Mononuclear cell (primary cell): Measurements from ENCODE around the gene ACTG1. TPM values are rescaled to one million over a fixed set of nuclear protein-coding genes. Genes with fewer than 3 reads are reported as not detected.

Source experiments
- H3K27me3 ChIP-seq: 2 replicates; pipeline ENCODE4 v1.6.0; 2011; ENCODE audit warnings: low read length, control low read depth; ENCODE audit not compliant: insufficient read depth
- H3K4me1 ChIP-seq: 2 replicates; pipeline ENCODE4 v1.5.1; 2011; ENCODE audit warnings: mild to moderate bottlenecking, low read length, control low read depth; ENCODE audit not compliant: insufficient read depth
- H3K4me3 ChIP-seq: 2 replicates; pipeline ENCODE4 v1.5.1; 2011; ENCODE audit warnings: mild to moderate bottlenecking, low read length, moderate library complexity
- H3K9me3 ChIP-seq: 2 replicates; pipeline ENCODE4 v1.5.1; 2011; ENCODE audit warnings: low read depth, mild to moderate bottlenecking, control low read depth, low read length
- total RNA-seq: library from RNA; depleted of rRNA; stranded (reverse); fragments of >200 nt; gene quantifications from one replicate; pipeline ENCODE4 v1.2.3, GENCODE V29; 2012

Gene ACTG1
- total RNA-seq, 1 donor: 2,327 TPM

DNA sequence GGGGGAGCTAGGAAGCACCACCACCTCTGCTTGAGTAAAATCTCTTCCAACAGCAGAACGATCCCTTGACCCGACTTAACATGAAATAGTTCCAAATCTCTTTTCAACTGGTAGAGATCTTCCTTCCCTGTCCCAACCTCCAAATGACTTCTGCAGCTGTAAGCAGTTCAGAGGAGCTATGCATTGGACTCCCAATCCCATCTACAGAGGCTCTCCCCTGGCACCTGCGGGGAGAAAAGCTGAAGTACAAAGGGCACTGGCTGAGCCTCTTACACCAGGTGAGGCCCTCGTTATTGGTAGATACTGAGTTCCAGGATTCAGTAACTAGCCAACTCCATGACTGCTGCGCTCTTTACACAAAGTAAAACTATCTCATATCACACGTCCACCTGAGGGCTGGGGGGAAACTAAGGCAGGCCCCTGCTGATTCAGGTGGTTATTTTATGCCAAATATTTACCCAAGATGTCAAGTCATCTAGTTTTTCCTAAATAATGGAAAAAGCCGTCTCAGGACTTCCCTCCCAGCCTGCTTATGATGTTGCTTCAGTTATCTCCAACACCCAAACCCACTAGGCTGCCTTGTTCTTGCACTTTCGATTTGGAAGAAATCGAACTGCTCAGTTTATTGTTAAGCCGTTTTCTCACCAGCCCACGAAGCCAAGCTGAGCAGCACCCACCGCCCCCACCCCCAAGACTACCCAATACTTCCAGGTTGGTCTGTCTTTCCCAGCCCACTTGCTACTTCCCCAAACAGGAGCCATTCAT lies 3.2 kb downstream of the ACTG1 start:
- Histone ChIP-seq H3K27me3 (no peaks in the 10 kb centered on the region), H3K9me3 (no peaks in the 10 kb centered on the region), H3K4me3 (peak overlapping the region; percentile 77), H3K4me1 (peaks cover 43% of the 10 kb centered on the region)

DNA sequence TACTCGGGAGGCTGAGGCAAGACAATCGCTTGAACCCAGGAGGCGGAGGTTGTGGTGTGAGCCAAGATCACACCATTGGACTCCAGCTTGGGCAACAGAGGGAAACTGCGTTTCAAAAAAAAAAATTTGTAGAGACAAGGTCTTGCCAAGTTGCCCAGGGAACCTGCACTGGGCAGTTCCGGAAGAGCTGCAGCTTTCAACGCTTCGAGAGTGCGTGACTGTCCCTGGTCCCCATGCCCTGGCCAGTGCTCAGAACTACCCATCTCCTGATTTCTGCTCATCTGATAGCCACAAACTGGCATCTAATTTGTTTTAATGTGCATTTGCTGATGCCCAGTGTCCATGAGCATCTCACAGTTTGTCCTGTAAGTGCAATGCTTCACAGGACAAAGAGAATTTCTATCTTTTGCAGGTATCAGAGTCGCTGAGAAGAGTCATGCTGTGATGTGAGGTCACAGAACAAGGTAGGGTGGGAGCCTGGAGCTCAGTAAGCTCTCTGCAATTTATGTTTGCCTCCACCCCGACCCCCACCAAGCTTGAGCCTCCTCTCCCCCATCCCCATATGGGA lies 3.9 kb downstream of the ACTG1 start:
- Histone ChIP-seq H3K27me3 (no peaks in the 10 kb centered on the region), H3K9me3 (no peaks in the 10 kb centered on the region), H3K4me3 (peak overlapping the region; percentile 77), H3K4me1 (peaks cover 38% of the 10 kb centered on the region)

DNA sequence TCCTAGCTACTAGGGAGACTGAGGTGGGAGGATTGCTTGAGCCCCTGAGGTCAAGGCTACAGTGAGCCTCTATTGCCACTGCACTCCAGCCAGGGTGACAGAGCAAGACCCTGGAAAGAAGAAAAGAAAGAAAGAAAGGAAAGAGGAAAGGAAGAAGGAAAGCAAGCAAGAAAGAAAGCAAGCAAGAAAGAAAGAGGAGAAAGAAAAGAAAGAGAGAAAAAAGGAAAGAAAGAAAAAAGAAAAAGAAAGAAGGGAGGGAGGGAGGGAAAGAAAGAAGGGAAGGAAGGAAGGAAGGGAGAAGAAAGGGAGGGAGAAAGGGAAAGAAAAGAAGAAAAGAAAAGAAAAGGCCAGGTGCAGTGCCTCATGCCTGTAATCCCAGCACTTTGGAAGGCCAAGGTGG lies 9.0 kb downstream of the ACTG1 start:
- Histone ChIP-seq H3K9me3 (no peaks in the 10 kb centered on the region), H3K4me3 (no peak overlapping the region)

GRCh38 chr17:81502471-81503017 lies 10.1 kb downstream of the ACTG1 start:
- Histone ChIP-seq H3K27me3 (no peaks in the 10 kb centered on the region), H3K4me1 (no peaks in the 10 kb centered on the region)

More for the DNA sequence above, 9.0 kb downstream of the ACTG1 start:
- Histone ChIP-seq H3K4me1 (peaks cover 3% of the 10 kb centered on the region), H3K27me3 (no peaks in the 10 kb centered on the region)

GRCh38 chr17:81500047-81500446 lies 12.6 kb downstream of the ACTG1 start:
- Histone ChIP-seq H3K27me3 (no peaks in the 10 kb centered on the region), H3K4me1 (no peaks in the 10 kb centered on the region), H3K9me3 (no peaks in the 10 kb centered on the region), H3K4me3 (no peak overlapping the region)

More at GRCh38 chr17:81502471-81503017, 10.1 kb downstream of the ACTG1 start:
- no peaks in the 10 kb centered on the region for H3K9me3 ChIP-seq
- no peak overlapping the region for H3K4me3 ChIP-seq

DNA sequence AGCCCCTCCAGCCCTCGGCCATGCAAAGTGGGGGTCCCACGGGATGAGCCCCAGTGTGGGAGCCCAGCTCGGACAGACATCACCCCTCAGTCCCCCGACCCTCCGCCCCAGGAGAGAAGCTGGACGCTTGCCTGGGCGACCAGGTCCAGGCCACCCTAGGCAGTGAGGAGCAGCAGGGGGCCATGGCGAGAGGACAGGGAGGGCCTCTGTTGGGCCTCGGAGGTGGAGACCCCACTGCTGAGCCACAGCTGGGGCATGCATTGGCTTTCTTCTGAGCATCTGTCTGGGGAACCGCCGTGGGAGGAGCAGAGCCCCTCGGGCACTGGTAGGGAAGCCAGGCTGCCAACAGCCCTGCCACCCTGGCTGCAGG lies 13.0 kb downstream of the ACTG1 start:
- Histone ChIP-seq H3K4me1 (no peaks in the 10 kb centered on the region), H3K9me3 (no peaks in the 10 kb centered on the region), H3K4me3 (no peak overlapping the region), H3K27me3 (no peaks in the 10 kb centered on the region)

DNA sequence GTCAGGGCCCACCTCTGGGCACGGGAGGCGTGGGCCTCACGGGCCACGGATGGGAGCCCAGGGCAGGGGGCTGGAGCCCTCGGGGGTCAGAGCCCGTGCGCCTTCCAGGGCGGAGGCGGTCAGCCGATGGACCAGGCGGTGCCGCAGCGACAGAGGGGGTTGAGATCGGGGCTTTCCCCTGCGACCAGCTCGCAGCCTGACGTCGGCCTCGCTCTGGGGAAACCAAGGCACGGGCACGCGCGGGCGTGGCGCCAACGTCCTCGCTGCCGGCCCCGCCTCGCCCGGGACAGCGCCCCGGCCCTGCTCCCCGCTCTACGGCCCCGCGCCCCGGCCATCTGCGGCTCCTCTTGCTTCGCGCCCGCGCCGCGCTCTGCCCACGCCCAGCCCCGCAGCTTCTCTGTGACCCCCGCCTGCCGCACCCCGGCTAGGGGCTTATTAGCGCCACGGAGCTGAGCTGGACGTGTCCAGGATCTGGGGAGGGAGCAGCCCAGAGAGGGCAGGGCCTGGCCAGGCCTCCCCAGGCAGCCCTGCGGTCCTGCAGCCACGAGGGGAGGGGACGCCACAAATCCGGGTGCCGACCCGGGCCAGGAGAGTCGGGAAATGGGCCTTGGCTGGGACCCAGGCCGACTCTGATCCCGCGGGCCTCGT lies 13.5 kb downstream of the ACTG1 start:
- Histone ChIP-seq H3K27me3 (no peaks in the 10 kb centered on the region), H3K4me3 (no peak overlapping the region), H3K4me1 (no peaks in the 10 kb centered on the region), H3K9me3 (no peaks in the 10 kb centered on the region)

DNA sequence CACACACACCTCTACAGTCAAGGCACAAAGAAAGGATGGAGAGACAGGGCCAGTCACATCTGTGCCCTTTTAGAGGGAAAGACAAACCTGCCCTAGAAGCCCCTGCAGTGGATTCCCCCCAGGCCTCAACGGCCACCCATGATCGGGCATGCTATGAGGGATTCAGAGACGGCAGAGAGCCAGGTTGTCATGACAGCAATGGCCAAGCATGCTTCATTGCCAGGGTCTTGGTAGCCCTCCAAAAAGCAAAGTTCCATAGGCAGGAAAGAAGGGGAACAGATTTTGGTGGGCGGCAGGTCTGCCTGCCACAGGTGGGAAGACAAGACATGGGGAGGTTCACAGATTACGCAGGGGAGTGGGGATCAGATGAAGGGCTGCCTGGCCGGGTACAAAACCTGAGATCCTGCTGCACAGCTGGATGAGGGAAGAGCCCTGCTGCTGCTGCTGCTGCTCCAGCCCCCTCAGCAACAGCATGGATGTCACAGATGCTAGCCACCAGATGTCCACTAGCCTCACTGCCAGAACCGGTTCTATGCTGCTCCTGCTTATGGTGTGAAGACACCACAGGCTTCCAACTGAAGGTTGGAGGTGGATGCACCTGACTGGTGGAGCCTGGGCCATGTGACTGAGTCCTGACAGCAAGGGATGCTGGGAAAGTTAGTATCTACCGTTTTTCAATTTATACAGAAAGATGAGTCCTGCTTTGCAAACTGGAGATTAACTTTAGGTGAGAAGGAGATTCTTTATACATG lies 17.8 kb downstream of the ACTG1 start:
- H3K27me3 ChIP-seq: no peaks in the 10 kb centered on the region
- H3K4me1 ChIP-seq: no peaks in the 10 kb centered on the region
- H3K9me3 ChIP-seq: no peaks in the 10 kb centered on the region
- H3K4me3 ChIP-seq: no peak overlapping the region

DNA sequence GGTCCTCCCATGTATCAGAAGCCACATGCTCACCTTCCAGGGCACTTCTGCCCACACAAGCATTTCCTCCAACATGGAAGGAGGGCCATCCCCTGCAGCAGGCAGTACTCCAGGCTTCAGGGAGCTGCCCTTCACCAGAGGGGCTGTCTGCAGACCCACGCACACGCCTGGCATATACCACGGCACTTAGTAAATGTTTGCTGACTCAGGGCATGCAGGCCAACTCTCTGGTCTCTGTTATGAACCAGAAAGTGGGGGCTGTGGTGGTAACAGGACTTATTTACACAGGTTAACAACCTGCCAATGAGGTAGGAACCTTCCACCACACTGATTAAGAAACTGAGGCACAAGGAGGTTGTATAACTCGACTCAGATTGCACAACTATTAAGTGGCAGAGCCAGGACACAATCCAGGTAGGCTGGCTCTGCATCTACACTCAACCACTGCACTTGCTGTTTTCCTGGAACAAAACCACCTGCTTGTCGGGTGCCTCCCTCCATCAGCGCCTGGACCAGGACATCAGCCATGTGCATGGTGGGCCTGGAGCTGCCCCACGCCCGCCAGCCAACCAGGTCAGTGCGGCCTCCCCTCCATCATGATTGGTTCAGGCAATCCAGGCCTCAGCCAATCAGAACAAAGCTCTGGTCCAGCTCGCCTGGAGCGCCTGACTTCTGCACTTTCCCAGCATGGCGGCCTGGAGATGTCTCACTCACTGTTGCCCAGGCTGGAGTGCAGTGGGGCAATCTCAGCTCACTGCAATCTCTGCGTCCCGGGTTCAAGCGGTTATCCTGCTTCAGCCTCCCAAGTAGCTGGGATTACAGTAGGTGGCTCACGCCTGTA lies 19.2 kb downstream of the ACTG1 start:
- no peaks in the 10 kb centered on the region for H3K27me3 ChIP-seq
- no peak overlapping the region for H3K4me3 ChIP-seq
- peaks cover 3% of the 10 kb centered on the region for H3K4me1 ChIP-seq
- no peaks in the 10 kb centered on the region for H3K9me3 ChIP-seq

DNA sequence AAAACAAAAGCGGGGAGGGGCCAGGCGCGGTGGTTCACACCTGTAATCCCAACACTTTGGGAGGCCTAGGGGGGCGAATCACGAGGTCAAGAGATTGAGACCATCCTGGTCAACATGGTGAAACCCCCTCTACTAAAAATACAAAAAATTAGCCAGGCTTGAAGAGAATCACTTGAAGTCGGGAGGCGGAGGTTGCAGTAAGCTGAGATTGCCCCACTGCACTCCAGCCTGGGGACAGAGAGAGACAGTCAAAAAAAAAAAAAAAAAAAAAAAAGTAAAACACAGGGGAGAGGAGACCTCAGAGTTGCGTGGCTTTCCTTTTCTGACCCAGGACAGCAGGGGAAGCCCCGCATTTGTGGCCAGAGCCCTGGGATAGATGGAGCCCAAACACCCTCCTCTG lies 19.9 kb downstream of the ACTG1 start:
- peaks cover 7% of the 10 kb centered on the region for H3K4me1 ChIP-seq
- H3K4me3 ChIP-seq: no peak overlapping the region
- no peaks in the 10 kb centered on the region for H3K27me3 ChIP-seq
- no peaks in the 10 kb centered on the region for H3K9me3 ChIP-seq

DNA sequence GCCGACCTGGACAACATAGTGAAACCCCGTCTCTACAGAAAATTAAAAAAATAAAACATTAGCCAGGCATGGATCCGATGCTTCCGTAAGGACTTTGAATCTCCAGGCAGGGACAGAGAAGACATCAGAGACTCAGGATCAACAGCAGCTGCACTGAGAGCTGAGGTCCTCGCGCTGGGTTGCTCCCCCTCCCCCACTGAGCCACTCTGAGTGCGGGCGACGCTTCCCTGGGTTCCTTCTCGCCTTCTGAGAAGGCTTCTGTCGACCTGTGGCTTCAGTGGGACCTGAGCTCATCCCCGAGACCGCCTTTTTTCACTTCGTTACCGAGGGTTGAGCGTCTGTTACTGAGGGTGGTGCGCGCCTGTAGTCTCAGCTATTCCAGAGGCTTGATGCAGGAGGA lies 20.4 kb downstream of the ACTG1 start:
- Histone ChIP-seq H3K4me3 (no peak overlapping the region), H3K9me3 (no peaks in the 10 kb centered on the region), H3K4me1 (peaks cover 12% of the 10 kb centered on the region), H3K27me3 (no peaks in the 10 kb centered on the region)

- Histone ChIP-seq H3K27me3 (no peaks in the 10 kb centered on the region), H3K9me3 (no peaks in the 10 kb centered on the region), H3K4me3 (no peak overlapping the region), H3K4me1 (peaks cover 14% of the 10 kb centered on the region)
These were observed 20.8 kb downstream of the ACTG1 start for GRCh38 chr17:81491761-81492160.

- H3K4me1 ChIP-seq: peaks cover 20% of the 10 kb centered on the region
- H3K4me3 ChIP-seq: no peak overlapping the region
- H3K27me3 ChIP-seq: no peaks in the 10 kb centered on the region
- H3K9me3 ChIP-seq: no peaks in the 10 kb centered on the region
These were observed 21.4 kb downstream of the ACTG1 start for GRCh38 chr17:81491181-81491581.
